Superior temporal gyrus (tissue), 1 donor: ENCODE results near the gene CYTH3.
"Not testable (repeated sequence)": the region's sequence is repeated elsewhere in the genome, so short reads cannot be mapped to it uniquely, and the experiment has no call there.

Experiments used
- DNase-seq: peaks from one replicate; pipeline ENCODE4 v3.0.0-alpha.2; 2016; ENCODE audit errors: extremely low spot score

The CYTH3 gene

DNA sequence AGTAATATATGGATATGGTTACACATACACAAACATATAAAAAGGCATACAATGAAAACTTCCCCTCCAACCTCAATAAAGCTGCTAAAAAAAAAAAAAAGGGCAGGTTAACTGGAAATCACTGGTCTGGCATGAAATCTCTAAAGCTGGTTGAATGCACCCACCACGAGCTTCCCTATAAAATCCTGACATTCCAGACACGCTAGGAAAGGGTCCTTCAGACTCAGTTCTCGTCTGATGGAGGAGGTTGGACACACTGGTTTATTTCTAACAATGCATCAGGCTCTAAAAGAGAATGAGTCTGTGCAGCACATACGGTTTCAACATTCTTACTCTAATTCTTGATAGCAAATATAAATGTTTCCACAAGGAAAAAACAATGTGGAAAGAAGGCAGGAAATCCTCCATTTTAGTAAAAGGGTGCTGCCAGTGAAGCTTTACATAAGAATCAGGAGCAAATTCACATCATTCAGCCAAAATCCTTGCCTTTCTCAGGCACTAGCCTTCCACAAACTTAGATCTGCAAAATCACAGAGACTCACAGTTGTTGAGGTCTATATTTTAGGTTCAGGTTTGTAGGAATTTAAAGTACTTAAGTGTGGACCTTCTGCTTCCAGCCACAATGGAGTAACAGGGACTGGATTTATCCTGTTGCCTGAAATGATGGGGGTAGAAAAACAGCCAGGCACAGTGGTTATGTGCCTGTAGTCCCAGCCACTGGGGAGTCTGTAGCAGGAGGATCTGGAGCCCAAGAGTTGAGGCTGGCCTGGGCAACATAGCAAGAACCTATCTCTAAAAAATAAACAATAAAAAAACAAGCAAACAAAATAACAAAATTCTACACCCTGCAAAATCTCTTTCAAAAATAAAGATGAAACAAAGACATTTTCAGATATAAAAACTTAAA, 73.5 kb downstream of the CYTH3 start:
- DNase-seq, result no peak

DNA sequence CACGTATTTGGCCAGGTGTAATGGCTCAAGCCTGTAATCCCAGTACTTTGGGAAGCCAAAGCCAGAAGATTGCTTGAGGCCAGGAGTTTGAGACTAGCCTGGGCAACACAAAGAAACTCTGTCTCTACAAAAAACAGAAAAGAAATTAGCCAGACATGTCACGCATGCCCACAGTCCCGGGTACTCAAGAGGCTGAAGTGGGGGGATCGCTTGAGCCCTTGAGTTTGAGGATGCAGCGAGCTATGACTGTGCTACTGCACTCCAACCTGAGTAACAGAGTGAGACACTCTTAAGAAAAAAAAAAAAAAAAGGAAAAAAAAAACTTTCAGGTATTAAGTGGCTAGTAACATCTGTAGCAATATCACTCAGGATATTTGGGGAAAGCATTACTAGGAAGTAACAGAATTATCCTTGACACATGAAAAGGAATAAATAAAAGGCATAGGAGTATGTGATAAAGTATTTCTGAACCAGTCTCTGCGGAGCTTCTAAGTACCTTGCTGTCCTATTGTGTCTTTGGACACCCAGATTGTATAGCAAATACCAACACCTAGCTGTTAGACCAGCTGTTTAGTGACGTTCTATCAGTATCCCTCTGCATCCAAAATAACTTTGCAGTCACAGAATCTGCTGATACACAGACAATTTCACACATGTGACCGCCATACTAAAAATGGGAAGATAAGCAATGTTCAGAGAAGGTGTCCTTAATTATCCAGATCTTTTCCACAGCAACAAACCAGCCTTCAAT, 74.4 kb downstream of the CYTH3 start:
- DNase-seq, result no peak

DNA sequence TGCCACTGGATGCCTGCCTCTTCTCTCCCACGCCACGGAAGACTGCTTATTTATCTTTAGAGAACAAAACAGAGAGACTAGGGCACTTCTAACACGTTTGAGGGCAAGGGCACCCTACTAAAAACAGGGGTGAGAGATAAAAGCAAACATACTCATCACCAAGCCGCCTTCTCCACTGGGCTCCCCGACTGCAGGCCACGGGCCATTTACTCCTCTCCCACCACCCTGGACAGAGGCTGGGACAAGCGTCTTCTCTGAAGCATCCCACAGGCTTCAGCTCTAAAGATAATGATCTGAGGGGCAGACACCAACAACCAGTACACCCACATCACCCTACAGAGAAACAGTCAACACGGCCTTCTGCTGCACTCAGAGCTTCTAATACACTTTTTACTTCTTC, 78.7 kb downstream of the CYTH3 start:
- DNase-seq, result no peak

DNA sequence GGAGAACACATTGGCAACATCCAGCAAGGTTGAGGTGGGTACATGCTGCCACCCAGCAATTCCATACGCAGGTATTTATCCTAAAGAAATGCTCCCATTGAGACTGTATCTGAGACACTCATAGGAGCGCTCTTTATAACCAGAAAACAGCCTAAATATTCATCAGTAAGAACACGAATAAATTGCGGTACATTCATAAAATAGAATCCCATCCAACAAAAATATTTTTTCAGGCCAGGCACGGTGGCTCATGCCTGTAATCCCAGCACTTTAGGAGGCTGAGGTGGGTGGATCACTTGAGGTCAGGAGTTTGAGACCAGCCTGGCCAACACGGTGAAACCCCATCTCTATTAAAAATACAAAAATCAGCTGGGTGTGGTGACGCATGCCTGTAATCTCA, 81.9 kb downstream of the CYTH3 start:
- not testable (repeated sequence) for DNase-seq

DNA sequence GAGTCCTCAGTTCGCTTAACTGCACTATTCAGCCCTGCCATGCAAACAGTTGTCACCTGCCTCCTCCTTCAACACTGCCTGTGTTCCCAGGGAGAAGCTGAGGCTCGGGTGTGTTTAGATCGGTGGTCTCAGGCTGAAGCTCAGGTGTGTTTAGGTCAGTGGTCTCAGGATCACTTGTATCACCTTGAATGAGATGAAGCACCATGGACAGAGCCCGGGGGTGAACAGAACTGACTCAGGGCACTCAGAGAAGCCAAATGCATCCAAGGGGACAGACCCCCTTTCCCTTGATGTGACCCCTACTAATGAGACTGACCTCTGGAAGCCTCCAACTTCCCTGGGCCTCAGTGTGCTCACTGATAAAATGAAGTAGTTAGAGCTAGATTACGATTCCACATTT, 84.0 kb downstream of the CYTH3 start:
- no peak for DNase-seq

DNA sequence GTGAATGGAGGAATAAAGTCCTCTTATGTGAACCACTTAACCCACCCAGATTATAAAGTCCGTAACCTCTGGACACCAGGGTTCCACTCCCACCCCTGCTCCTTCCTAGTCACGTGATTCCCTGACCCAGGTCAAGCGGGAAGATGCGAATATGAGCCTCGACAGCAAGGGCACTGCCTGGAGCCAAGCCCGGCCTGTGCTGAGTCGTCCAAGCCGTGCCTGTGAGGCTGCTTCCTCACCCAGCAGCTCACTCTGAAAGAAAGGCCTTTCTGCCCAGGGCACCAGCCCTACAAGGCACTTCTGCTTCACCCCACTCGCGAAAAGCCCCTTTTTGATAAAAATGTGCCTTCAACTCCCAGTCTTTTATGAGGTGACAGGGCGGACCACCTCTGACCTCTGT, 85.8 kb downstream of the CYTH3 start:
- DNase-seq, result no peak

DNA sequence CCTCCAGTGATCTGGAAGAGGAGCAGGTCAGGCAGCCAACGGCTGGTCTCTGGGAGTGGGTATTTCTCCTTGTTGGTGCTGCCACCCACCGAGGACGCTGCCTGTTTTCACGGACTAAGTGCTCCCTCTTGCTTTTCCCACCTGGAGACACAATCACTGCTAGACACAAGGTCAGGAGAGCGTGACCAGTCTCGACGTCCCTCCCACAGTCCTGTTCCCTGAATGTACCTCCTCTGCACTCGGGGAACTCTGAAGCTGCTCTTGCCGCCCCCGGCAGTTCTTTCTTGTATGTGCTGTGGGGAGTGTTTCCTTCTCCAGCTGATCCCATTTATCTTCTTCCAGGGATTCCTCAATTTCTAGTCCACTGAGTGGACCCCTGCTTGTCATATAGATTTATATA, 89.4 kb downstream of the CYTH3 start:
- DNase-seq, result no peak

DNA sequence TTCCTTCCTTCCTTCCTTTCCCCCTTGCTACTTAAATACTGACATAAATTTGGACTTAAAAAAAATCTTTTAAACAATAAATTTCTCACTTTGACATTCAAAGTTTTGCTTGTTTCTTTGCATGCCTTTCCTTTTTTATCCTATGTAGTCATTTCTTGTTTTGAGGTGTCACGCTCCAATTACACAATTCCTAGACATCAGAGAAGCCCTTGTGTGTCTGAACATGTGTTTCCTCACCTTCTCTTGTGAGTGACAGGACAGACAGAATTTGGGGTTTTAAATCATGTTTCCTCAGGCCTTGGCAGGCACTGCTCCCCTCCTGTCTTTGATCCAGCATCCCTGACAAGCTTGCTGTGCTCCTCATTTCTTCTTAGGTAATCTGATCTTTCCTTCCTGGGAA, 91.3 kb downstream of the CYTH3 start:
- no peak for DNase-seq

DNA sequence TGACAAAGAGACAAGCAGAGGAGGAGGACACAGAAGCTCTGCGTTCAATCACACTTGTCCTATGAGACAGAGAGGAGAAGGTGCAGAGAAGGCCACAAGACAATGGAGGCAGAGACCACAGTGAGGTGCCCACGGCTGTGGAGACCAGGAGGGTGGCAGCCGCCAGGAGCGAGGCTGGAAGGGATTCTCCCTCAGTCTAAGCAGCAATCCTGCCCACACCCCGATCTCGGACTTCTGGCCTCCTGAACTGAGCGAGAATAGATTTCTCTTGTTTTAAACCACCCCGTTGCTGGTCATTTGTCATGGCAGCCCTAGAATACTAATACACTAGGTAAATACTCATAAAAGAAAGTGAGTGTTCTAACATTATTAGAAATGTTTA, 92.1 kb downstream of the CYTH3 start:
- no peak for DNase-seq

DNA sequence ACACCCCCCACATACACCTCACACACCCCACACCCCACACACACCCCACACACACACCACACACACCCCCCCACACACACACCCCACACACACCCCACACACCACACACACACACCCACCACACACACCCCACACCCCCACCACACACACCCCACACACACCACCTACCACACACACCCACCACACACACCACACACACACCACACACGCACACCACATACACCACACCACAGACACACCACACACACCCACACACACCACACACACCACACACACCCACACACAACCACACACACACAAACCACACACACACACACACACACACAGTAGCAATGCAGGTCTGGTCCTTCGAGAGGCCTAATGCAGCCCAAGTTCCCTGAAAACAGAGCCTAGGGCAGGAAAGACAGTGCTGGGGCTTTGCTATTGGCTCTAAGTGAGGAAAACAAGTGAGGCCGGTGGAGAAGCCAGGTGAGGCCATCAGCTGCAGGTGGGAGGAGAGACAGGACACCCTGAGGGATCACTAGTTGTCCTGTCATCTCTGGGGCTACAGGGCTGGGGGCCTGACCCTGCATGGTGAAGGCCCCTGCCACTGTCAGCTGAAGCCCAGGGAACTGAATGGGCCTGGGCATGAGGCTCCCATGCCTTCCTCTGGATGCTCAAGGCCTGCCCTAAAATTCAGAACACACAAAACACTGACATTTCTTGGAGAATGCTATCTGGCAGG, 92.6 kb downstream of the CYTH3 start:
- DNase-seq, result no peak

DNA sequence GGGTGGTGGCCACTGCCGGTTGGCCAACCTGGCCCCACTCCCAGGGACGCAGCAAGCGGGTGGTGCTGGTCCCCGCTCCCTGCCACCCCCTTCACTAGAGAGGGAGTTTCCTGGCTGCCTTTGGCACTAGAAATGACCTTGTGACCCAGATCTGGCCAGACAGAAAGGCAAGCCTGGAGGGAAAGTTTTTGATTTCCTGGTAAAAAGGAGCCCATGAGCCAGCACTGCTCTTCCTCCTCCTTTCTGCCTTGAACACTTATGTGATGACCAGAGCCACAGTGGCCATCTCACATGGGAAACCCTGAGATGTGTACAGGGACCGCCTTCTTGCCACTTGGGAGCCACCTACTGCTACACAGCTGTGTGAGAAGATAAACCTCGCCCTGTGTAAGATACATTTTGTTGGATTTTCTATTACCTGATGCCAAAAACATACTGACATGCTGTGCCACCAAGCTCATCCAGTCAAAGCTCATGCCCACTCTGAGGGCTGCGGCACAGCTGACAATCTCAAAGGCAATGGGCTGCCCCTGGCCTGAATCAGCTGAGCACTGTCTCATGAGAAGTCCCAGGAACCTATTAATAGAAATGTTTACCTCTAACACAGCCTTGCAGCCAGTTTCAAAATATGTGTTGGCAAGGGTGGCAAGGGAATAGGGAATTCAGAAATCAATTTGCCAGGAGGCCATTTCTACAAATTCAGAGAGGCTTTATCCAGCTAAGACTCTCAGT, 94.0 kb downstream of the CYTH3 start:
- no peak for DNase-seq

DNA sequence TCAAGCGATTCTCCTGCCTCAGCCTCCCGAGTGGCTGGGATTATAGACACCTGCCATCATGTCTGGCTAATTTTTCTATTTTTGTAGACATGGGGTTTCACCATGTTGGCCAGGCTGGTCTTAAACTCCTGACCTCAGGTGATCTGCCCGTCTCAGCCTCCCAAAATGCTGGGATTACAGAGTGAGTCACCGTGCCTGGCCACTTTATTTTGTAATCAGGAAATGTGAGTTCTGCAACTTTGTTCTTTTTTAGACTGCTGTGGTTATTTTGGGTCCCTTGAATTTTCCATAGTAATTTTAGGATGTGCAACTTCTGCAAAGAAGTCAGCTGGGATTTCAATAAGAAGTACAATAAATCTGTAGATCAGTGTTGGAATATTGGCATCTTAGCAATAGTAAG, 96.8 kb downstream of the CYTH3 start:
- DNase-seq, result no peak

DNA sequence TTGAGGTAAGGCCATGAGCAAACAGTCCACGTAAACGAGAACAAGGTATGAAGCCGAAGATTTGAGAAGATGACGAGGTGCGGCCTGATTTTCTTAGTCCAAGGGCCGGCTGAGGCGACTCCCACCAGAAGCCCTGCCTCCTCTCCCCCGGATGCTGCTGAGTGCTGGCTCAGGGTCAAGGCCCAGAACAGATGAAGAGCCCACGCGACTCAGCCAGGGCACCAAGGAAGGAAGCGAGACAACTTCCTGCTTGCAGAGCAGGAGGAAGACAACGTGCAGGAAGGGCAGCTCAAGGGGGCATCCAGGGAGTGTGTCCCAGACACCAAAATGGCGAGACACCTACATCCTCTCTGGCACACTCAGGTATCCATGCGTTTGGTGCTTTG, 99.5 kb downstream of the CYTH3 start:
- DNase-seq, result no peak

DNA sequence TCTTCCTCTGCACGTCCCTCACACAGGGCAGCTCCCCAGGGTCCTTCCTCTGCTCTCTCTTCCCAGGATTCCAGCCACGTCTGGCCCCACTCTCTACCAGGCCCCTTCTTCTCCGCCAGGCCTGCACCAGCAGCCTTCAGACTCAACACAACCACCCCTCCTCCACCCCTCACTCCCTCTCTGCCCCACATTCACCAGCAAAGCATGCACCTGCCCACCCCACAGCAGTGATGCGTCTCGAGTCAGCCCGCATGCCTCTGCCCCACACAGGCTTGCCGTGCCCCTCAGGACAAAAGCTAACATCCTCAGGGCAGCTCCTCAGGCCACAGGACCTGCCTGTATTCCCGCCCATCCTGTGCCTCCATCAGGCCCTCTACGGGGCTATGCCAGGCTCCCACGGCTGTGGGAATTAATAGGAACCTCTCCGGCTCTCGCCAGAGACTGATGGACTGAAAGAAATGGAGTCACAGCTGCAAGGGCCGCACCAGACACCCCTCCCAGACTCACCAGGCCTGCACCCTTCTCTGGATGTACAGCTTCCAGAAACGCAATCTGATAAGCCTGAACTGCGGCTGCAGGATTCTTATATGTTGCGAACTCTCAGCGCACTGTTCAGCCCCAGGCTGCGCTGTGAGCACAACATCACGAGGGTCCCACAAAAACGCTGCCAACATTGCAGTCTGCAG, 100.1 kb downstream of the CYTH3 start:
- DNase-seq, result no peak

DNA sequence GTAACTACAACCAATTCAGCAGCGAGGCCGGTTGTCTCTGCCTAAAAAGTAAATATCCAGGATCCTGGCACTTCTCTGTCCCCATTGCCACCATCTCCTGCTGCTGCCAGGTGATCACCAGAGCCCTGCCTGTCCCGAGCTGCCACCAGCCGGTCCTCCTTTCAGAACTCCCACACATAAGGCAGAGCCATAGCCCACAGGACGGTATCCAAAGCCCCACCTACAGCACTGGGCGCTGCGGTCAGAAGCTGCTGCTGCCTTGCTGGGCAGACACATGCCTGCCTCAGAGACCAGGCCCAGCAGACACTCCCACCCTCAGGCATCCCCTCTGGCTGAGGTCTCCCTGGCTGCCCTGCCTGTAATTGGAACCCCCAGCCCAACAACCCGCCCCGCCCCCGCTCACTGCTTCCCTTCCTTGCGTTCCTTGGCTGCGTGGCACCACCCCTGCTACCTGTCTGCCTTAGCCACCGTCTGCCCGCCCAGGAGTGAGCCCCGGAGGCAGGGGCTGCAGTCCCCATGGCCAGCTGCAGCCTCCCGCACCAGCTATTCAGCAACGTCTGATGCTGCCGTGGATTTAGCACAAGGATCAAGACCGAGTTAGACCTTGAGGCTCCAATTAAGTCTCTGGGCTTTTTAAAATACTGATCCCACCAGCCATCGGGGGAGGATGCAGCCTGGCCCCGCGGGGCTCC, 100.7 kb downstream of the CYTH3 start:
- no peak for DNase-seq

DNA sequence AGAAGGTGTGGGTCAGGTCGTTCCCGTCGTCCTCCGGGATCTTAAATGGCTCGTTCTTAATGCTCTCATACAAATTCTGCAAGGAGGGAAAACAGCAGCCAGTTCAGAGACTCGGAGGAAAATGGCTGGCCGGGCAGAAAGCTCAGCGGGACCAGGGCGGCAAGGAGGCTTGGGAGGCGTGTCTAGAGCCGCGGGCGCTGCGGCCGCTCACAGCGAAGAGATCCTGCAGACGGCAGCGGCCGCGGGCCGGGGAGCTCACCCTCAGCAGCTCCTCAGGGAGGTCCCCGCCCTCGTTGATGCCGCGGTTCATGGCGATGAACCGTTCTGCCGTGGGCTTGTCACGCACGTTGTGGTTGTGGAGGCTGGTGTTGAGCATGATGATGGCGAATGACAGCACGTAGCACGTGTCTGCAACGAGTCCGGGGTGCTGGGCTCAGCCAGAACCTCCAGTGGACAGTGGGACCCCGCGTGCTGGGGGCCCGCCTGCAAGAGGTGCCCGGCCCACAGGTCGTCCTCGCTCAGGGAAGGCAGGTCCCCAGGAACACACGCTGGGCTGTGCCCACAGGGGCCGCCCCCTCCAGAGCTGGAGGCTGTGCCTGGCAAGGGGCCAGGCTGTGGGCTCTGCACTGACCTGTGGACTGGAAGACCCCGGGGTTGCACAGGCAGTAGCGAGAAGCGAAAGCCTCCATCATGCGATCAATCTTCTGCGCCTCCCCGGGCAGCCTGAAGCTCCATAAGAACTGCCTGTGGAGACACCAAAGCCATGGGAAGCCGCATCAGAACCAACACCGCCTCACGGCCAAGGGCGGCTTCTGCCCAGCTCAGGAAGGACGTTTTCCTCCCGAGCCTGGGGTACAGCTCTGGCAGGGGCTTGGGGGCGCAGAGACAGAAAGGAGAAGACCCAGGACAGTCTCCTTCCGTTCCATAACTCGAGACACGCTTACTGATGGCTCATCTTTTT, 101.6 kb downstream of the CYTH3 start:
- DNase-seq, result no peak

DNA sequence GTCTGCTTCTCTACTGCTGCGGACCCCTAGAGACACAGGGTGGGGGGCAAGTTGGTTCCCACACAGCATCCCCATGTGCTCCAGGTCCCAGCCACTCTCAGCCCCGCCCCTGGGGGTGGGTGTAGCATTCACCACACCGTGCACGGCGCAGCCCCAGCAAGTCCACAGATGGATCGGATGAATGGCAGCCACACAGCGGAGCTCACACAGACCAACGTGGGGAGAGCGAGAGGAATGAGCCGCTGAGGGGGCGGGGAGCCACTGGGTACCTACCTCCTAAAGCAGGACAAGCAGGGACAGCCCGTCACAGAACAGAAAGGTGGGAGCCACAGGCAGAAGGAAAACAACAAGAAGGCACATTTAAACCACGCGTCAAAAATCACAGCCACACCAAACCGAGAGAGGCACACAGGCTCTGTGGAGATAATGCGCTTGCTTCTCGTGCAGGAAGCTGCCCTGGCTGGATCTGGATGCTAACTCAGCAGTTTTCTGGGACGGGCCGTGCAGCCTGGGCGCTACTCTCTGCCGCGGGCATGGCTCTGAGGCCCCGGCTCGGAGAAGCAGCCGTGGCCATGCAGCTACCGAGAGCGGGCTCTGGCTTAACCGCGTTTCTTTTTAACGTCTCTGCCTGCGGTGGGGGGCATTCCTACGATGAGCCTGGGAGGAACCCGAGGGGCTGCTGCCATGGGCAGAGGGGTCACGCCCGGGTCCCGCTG, 102.5 kb downstream of the CYTH3 start:
- peak; percentile 25 for DNase-seq

DNA sequence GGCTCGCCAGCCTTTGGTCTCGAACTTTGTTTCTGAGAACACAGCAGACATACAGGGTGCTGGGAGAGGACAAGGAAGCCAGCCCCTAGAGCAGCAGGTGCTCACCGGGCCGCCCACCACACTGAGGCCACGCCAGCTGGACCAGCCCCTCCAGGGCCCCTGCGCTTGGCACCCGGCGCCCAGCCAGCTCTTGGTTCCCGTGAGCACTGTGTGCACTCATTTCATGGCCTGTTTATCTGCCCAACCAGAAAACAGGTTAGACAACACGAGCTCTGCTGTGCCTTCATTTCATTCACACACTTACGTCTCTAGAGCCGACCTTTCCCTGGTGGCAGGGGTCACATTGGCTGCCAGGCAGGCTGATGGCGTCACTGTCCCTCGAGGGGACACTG, 104.0 kb downstream of the CYTH3 start:
- DNase-seq, result no peak
